ENCODE data around the gene POP4.

DNA sequence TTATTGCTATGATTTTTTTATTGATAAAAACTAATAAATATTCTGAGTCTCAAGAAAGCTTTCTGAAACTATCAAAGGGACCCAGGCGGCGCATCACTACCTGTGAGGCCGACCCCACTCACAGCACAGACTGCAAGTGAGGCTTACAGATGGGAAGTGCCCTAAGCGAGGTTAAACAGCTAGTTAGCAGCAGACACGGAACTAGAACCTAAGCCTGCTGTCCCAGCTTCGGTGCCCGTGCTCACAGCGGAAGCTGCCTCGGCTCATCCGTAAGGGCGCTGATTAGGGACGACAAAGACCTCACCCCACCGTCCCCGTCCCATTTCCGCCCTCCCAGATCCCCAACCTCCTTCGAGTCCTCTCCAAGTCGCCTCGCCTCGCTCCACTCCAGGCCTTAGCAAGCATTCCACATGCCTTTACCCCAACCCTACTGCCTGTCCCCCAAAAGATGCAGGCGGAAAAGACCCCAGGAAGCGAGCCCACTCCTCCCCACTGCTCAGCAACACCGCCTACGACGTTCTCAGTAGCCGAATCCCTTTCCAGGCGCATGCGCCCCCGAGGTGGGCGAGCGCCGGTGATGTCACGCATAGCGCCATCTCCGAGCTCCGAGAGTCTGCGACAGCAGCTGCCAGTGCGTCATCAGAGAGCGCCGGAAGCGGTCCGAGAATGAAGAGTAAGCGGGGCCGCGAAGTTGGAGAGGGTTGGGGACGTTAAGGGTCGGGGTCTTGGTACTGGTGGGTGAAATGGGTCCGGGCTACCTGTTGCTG is at the start of gene POP4:
- peak in 2 of 4 experiments; percentile 10 to 41 for TF ChIP-seq CTCF (IDR thresholded peaks at IDR 0.05)
- peak; percentile 91 to 98 for TF ChIP-seq POLR2A (IDR thresholded peaks at IDR 0.05)

All from uterus (tissue), 2 donors.